ENCODE measurements around the gene WWC2. TPM values are rescaled to one million over a fixed set of nuclear protein-coding genes. Genes with fewer than 3 reads are reported as not detected.

The WWC2 gene
- total and polyA plus RNA-seq, 2 experiments from 2014 or later, result 50.5 to 74.2 TPM

GRCh38 chr4:183364025-183364424, 265.0 kb downstream of the WWC2 start:
- Mint-ChIP-seq H3K9me3 (no peaks in the 10 kb centered on the region; the same call in 1 of the 3 replicates), H3K4me3 (no peak overlapping the region), H3K36me3 (ENCODE audit: low read depth) (no peaks in the 10 kb centered on the region), H3K27me3 (ENCODE audit: insufficient read depth, low read depth, poor library complexity) (peaks cover 2% of the 10 kb centered on the region), H3K27ac (no peak overlapping the region), H3K4me1 (peaks cover 11% of the 10 kb centered on the region)
- no peaks in the 10 kb centered on the region for H3K4me1 ChIP-seq (ENCODE audit: insufficient read depth)
- H3K79me2 ChIP-seq (replicated peaks; ENCODE audit: insufficient read depth), result no peaks in the 10 kb centered on the region
- no peaks in the 10 kb centered on the region for H3K36me3 ChIP-seq (ENCODE audit: insufficient read depth)
- no peak for TF ChIP-seq EZH2 (IDR thresholded peaks at IDR 0.05; ENCODE audit: low read depth, unreplicated experiment)
- TF ChIP-seq CTCF (conservative IDR thresholded peaks at IDR 0.05; ENCODE audit: low read depth in 2 of 2), result peak; percentile 27 to 49
- no peaks in the 10 kb centered on the region for H4K20me1 ChIP-seq (replicated peaks; ENCODE audit: insufficient read depth)
- H3K4me2 ChIP-seq, result no peak overlapping the region
- no peaks in the 10 kb centered on the region for H3K27me3 ChIP-seq (ENCODE audit: insufficient read depth)
- peak overlapping the region; percentile 76; the same call in 1 of the 2 replicates for H2AFZ ChIP-seq
- H3K4me3 ChIP-seq, result no peak overlapping the region
- H3K27ac ChIP-seq (ENCODE audit: low read depth), result no peak overlapping the region
- H3F3A ChIP-seq (replicated peaks; ENCODE audit: low read depth), result no peaks in the 10 kb centered on the region
- DNase-seq (ENCODE audit: low spot score) (peak; percentile 42), ATAC-seq (peak; percentile 57)
- H3K9me2 ChIP-seq (ENCODE audit: insufficient read depth), result 0 out of 2 replicates have a peak, but pooled peaks cover 4% of the 10 kb centered on the region

- H3K4me3 ChIP-seq, result no peak overlapping the region
- peaks cover 11% of the 10 kb centered on the region for H3K4me1 Mint-ChIP-seq
- H3K27ac ChIP-seq (ENCODE audit: low read depth), result no peak overlapping the region
- no peaks in the 10 kb centered on the region for H3K4me1 ChIP-seq (ENCODE audit: insufficient read depth)
- no peaks in the 10 kb centered on the region for H3K36me3 ChIP-seq (ENCODE audit: insufficient read depth)
- H4K20me1 ChIP-seq (replicated peaks; ENCODE audit: insufficient read depth), result no peaks in the 10 kb centered on the region
- H3K9me2 ChIP-seq (ENCODE audit: insufficient read depth), result no peaks in the 10 kb centered on the region
- no peaks in the 10 kb centered on the region for H3K27me3 ChIP-seq (ENCODE audit: insufficient read depth)
- H3K4me2 ChIP-seq, result no peak overlapping the region
- no peaks in the 10 kb centered on the region for H3K36me3 Mint-ChIP-seq (ENCODE audit: low read depth)
- peaks cover 2% of the 10 kb centered on the region for H3K27me3 Mint-ChIP-seq (ENCODE audit: insufficient read depth, low read depth, poor library complexity)
- no peak overlapping the region for H3K4me3 Mint-ChIP-seq
- no peaks in the 10 kb centered on the region for H3K9me3 Mint-ChIP-seq
- H3K79me2 ChIP-seq (replicated peaks; ENCODE audit: insufficient read depth), result no peaks in the 10 kb centered on the region
- ATAC-seq (peak; percentile 25; the same call in 2 of the 3 replicates), DNase-seq (ENCODE audit: low spot score) (no peak)
- no peaks in the 10 kb centered on the region for H3F3A ChIP-seq (replicated peaks; ENCODE audit: low read depth)
- no peak for TF ChIP-seq ZNF462 (CRISPR knock-in tag; IDR thresholded peaks at IDR 0.05)
- TF ChIP-seq NANOG (IDR thresholded peaks at IDR 0.05; ENCODE audit: borderline replicate concordance), result no peak
- TF ChIP-seq CREB1 (CRISPR knock-in tag; IDR thresholded peaks at IDR 0.05; ENCODE audit: low read depth), result no peak
- no peak for TF ChIP-seq ETS1 (IDR thresholded peaks at IDR 0.05)
- no peak overlapping the region for H3K27ac Mint-ChIP-seq
- H2AFZ ChIP-seq, result peak overlapping the region; percentile 59; the same call in 1 of the 2 replicates
Observed at GRCh38 chr4:183366206-183366835, 267.3 kb downstream of the WWC2 start.
